ENCODE measurements around the gene BHLHE23.

BHLHE23 gene

DNA sequence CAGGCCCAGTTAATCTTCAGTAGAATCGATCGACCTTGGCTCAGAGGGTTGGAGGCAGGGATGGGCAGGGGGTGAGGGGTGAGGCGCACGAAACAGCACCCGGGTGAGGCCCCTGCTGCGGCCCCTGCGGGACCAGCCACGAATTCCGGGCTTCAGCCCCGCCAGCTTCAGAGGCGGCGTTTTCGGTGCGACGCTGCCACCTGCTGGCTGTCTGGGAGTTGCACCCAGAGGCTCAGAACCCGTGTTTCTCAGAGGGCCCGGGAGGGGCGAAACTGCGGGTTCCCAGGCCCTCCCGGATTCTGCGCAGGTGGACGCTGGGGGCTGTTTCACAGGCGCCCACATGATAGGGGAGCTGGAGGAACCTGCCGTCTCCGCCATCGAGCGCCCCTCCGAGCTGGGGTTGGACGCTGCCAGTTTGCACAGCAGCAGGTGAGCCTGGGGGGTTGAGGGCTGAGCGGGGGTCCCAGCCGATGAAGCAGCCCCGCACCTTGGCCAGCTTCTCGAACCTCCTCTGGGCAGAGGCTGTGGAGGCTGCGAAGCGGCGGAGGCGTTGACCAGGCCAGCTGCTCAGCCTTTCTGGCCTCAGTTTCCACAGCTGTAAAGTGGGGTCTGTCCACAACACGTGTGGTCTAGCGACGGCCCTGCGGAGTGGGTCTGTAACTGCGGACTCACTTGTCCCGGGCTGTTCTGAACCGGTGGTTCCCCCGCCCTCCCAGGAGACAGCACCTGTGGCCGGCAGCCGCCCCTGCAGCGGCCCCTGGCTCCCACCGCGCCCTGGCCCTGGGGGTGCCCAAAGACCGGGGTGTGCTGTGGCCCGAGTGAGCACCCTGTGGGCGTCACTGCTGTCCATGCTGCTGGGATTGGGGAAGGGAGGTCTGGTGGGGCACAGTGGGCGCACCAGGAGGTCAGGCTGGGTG lies 2.5 kb upstream of the BHLHE23 start:
- peak; percentile 70 for DNase-seq (ENCODE audit: low read depth)

- no peak for DNase-seq (ENCODE audit: low read depth)
These were observed 1.8 kb upstream of the BHLHE23 start for GRCh38 chr20:63008541-63009044.

DNA sequence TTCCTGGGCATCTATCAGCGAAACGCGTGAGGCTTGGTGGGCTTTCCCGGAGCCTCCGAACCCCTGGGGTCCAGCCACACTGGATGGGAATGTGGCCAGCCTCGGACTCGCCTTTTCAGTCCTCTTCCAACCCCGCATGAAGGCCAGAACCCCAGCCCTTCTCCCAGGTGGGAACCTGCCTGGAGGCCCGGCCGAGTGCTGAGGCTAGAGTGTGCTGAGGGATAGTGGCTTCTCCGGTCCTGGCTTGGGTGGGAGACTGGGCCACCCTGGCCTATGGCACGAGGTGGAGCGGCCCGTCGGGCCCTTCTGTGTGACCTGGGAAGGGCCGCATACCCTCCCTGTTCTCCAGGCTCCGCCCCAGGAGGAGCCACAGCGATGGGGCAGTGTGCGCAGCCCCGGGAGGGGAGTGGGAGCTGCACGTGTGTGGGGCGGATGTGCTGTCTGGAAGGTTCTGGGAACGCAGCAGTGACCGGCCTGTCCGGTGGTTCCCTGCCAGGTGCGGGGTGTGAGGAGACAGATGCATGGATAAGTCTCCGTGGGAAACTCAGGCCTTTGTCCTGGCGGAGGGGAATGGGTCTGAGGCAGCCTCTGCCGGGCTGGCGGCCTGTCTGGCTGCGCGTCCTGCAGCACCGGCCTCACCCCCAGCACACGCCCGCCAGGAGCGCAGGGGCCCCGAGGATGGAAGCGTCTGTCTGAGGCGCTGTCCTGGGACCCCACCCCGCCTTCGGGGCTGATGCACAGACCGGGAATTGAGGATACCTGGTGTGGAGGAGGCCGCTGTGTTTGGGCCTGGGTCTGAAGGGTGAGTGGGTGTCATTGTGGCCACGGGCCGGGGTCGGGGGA lies 1.1 kb upstream of the BHLHE23 start:
- no peak for DNase-seq (ENCODE audit: low read depth)

DNA sequence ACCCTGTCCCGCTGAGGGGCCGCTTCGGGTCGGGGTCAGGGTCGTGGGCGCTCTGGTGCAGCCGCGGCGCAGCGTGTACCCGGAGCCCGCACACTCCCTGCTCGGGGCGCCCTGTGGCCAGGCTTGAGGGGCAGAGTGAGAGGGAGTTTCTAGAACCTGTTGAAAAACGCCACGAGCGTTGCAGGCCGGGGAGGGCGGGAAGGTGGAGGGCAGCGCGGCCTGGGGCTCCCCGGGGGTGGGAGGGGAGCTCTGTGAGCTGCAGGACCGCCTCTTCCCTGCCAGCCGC lies 539 bp upstream of the BHLHE23 start:
- DNase-seq (ENCODE audit: low read depth) = no peak

DNA sequence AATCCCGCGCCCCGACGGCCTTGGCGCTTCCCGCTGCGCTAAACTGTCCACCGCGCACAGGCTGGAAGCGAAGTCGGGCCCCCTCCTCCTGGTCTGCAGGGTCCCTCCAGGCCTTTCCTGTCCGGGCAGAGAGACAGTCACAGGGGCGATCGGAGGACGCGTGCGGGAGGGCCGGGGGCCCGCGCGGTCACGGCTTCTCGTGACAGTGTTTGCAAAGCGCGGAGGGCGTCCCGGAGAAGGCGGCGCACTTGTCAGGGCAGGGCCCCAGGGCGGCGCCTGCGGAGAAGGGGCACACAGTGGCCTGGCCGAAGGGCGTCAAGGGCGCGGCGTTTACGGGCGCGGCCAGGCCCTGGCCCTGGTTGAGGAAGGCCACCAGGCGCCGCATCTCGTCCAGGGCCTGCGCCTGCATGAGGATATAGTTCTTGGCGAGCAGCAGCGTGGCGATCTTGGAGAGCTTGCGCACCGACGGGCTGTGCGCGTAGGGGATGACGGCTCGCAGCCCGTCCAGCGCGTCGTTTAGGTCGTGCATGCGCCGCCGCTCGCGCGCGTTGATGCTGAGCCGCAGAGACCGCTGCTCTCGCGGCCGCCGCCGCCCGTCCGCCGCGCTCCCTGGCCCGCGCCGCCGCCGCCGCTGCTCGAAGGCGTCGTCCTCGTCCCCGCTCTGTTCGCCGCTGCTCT lies 763 bp downstream of the BHLHE23 start:
- DNase-seq (ENCODE audit: low read depth) = no peak

DNA sequence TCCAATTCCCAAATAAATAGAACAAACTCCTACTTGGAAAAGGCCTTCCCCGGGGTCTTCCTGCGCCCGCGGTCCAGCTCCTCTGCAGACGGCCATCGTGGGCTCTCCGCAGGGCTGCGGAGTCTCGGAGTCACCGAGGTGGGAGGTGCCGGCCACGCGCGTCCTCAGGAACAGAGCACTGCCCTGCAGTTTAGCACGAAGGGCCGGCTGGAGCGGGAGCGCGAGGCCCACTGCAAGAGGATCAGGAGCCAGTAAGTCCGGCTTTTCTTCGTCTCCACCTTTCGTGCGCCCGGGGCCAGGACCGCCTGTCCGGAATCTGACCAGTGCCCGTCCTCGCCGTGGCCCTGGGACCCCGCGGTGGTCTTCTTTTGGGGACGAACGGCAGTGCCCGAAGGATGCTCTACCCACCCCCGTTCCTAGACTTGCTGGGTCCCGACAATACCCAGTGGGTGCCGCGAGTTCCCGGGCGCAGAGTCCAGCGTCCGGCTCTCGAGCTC lies 1.4 kb downstream of the BHLHE23 start:
- no peak for DNase-seq (ENCODE audit: low read depth)

DNA sequence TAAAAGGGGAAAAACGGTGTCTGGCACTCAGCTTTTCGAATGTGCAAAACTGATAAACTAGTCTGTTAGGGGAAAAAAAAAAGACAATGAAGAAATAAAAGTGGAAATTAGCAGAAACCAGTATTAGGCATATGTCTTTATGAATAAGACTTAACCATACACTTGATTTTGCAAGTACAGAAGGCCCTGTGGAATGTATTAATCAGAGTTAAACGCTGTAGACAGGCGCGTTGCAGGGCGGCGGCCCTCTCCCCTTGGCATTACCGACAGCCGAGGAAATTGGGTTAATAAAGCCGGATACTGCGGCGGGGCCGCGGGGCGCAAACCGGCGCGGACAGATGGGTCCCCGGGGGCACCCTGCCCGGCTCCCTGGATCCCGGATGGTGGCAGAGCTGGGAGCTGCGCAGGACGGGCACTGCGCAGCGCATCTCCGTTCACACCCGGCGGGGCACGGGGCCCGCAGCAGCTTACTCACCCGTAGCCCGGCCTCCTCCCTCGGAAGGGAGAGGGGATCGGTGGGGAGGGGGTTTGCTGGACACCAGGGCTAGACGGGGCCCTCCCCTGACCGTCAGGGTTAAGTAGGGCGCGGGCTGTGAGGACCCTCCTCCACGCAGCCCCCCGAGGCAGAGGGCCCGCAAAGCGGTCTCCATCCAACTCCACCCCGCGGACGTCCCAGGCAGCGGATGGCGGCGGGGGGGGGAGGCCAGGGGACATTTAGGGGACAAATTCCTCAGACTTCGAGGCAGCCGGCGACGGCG lies 2.0 kb downstream of the BHLHE23 start:
- DNase-seq (ENCODE audit: low read depth) = no peak

GRCh38 chr20:63003546-63003945 lies 3.2 kb downstream of the BHLHE23 start:
- DNase-seq (ENCODE audit: low read depth) = no peak

DNA sequence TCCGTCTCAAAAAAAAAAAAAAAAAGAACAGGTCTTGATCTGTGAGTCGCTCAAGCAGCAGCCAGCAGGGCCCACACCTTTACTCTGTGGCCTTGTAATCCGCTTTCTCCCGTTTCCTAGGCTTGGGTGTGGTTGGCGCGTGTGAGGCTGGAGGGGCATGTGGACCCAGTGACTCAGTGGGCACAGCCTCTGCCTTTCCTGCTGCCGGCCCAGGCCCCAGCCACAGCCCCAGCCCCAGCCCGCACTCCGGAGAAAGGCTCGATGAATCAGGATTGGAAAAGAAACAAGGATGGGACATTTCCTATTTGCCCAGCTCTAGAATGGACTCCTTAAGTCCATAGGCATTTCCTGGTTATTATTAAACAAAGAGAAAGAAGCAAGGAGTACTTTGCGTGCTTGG lies 4.3 kb downstream of the BHLHE23 start:
- DNase-seq (ENCODE audit: low read depth) = no peak

- no peak for DNase-seq (ENCODE audit: low read depth)
These were observed 5.8 kb downstream of the BHLHE23 start for GRCh38 chr20:63000958-63001357.

- no peak for DNase-seq (ENCODE audit: low read depth)
These were observed 6.7 kb downstream of the BHLHE23 start for GRCh38 chr20:63000036-63000435.

DNA sequence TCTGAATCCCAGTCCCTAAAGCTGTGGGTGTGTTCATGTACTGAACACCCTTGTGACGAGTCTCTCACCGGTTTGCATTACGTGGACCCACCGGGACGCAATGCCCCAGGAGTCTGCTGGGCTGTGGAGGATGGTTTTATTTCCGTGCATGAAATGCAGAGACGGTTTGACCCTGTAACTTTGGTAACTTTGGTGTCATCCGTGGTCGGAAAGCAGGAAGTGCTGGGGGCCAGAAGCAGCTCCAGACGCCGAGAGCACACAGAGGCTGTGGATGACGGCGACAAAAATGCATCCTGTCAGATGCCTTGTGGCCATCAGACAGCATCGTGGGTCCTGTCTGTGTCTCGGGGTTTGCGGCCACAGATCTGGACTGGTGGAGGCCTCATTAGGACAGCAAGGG lies 7.2 kb downstream of the BHLHE23 start:
- DNase-seq (ENCODE audit: low read depth) = no peak

DNA sequence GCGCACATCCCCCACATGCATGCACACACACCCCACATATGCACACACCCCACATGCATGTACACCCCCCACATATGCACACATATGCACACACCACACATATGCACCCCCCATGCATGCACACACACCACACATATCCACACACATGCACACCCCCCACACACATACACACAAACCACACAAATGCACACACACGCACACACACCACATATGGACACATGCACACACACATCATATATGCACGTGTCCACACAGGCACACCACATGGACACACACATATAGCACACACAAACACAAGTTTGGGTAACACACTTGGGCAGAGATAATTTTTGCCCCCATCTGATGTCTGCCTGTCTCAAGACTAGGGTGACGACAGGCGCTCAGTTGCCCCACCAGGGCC lies 8.3 kb downstream of the BHLHE23 start:
- DNase-seq (ENCODE audit: low read depth) = no peak

- DNase-seq (ENCODE audit: low read depth) = no peak
These were observed 9.2 kb downstream of the BHLHE23 start for GRCh38 chr20:62997417-62998035.

DNA sequence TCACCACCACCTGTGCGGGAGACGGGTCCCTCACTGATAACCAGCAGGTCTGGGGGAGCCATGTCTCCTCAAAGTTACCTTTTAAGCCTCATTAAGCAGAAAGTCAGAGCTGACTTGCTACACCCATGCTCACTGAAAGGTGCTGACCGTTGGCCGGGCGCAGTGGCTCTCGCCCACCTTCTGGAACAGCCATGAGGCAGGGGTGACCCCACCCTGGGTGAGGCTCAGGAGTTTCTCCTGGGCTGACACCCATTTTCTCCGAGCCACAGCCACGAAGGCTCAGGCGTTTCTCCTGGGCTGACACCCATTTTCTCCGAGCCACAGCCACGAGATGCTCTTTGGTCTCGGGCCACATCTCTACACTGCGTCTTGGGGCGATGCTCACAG lies 10.2 kb downstream of the BHLHE23 start:
- DNase-seq (ENCODE audit: low read depth) = no peak

DNA sequence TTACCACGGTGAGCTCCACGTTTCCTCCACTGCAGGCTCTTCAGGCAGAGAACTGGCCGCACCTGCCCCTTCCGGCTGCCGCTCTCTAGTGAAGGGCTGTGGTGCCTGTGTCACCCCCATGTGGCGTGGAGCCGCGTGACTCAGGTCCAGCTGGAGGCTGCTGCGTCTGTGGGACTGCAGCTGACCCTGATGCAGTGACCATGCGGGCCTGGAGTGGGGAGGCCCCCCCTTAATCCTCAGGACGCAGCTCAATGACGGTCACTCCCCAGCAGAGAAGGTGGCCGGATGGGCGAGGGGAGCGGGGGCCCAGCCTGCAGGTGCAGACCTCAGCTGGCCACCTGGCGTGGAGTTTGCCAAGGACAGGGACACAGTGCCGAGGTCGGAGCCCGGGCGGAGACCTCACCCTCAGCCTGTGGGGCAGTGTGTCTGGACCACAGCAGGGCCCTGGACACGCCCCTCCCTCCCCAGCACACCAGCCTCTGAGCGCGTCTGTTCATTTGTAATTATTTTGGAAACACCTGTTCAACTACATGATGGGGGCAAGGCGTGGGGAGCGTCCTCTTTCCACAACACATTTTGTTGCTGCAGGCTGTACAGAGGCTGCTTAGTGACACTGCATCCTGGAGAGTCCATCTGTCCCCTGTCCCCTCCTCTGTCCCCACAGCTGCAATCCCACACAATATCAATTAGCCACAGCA lies 10.7 kb downstream of the BHLHE23 start:
- no peak for DNase-seq (ENCODE audit: low read depth)

DNA sequence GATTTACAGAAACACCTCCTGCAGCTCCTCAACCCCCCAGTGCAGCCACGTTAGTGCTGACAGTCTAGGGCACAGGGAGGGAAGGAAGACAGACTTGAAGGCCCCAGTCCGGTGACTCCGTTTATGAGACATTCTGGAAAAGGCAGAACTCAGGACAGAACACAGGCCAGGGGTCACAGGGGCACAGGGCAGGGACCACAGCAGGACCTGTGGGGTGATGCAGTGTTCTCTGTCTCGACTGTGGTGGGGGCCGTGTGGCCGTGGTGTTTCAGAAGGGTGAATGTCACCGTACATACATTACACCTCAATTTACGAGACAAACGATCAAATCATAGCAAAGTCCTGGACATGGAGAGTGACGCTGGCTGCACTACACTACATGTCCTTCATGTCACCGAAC lies 11.3 kb downstream of the BHLHE23 start:
- no peak for DNase-seq (ENCODE audit: low read depth)

- DNase-seq (ENCODE audit: low read depth) = no peak
These were observed 11.9 kb downstream of the BHLHE23 start for GRCh38 chr20:62994869-62995281.

- no peak for DNase-seq (ENCODE audit: low read depth)
These were observed 12.8 kb downstream of the BHLHE23 start for GRCh38 chr20:62993856-62994494.

DNA sequence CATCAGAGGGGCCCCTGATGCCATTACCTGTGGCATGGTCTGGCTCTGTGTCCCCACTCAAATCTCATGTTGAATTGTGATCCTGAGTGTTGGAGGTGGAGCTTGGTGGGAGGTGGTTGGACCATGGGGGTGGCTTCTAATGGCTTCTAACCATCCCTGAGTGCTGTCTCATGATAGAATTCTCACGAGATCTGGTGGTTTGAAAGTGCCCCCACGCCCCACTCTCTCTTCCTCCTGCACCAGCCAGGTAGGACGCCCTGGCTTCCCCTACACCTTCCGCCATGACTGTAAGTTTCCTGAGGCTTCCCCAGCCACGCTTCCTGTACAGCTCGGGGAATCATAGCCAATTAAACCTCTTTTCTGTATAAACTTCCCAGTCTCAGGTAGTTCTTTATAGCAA lies 14.9 kb downstream of the BHLHE23 start:
- DNase-seq (ENCODE audit: low read depth) = no peak

Data from stimulated activated CD4-positive, alpha-beta T cell treated with anti-CD3 and anti-CD28 coated beads, Interleukin-2, amount 100 ng/mL, for 4 hours (primary cell).